Sigmoid colon (tissue), 7 donors: ENCODE data around the gene BCOR. TPM values are rescaled to one million over a fixed set of nuclear protein-coding genes. Genes with fewer than 3 reads are reported as not detected.

ENCODE experiments used
- DNase-seq: peaks from one replicate; pipeline ENCODE4 v3.0.0-alpha.2; 2019
- H3K27ac ChIP-seq, 4 donors: fragments of 200-600 bp; sonication (generic); one replicate each; pipeline ENCODE4 v1.5.1; 2016 to 2019; ENCODE audit warnings: mild to moderate bottlenecking in 1 of 4
- H3K27me3 ChIP-seq, 3 donors: fragments of 200-600 bp; sonication (generic); one replicate each; pipeline ENCODE4 v1.5.1; 2019; ENCODE audit warnings: mild to moderate bottlenecking in 1 of 3
- H3K36me3 ChIP-seq, 4 donors: fragments of 200-600 bp; sonication (generic); one replicate each; pipeline ENCODE4 v1.5.1; 2016 to 2019
- H3K4me1 ChIP-seq, 4 donors: fragments of 200-600 bp; sonication (generic); one replicate each; pipeline ENCODE4 v1.5.1; 2017 to 2019
- H3K4me3 ChIP-seq, 4 donors: fragments of 200-600 bp; sonication (generic); one replicate each; pipeline ENCODE4 v1.5.1; 2017 to 2019; ENCODE audit warnings: mild to moderate bottlenecking in 2 of 4, moderate library complexity in 1 of 4
- H3K9me3 ChIP-seq, 4 donors: fragments of 200-600 bp in 3 of 4; sonication (generic) in 3 of 4; one replicate each; pipeline versions ENCODE4 v1.5.1 to v1.6.1; 2013 to 2019
- CTCF ChIP-seq, 4 experiments: fragments of 450-650 bp in 3 of 4; fragments of 200-600 bp in 1 of 4; IDR thresholded peaks; one replicate each; pipeline ENCODE4 v1.5.1; 2016 to 2019; ENCODE audit warnings: antibody characterized with exemption in 4 of 4, mild to moderate bottlenecking in 3 of 4, moderate library complexity in 2 of 4
- EP300 ChIP-seq, 4 donors: sonication (generic); formaldehyde crosslinking; IDR thresholded peaks; one replicate each; pipeline ENCODE4 v1.6.1; 2017; ENCODE audit warnings: antibody characterized with exemption in 4 of 4
- POLR2A ChIP-seq, 2 donors: fragments of 450-650 bp; IDR thresholded peaks; one replicate each; pipeline ENCODE4 v1.6.1; 2016; ENCODE audit warnings: antibody characterized with exemption in 2 of 2, mild to moderate bottlenecking in 2 of 2, moderate library complexity in 2 of 2
- POLR2AphosphoS5 ChIP-seq, 4 donors: sonication (generic); formaldehyde crosslinking; IDR thresholded peaks; one replicate each; pipeline ENCODE4 v1.6.1; 2017; ENCODE audit warnings: antibody characterized with exemption in 4 of 4
- WGBS, 2 donors: extraction: QIAGEN DNeasy Blood & Tissue Kit; methylation state at CpG; one replicate each; pipeline ENCODE4 v1.1.7; 2013; 5-methylcytosine and 5-hydroxymethylcytosine counted together
- intact Hi-C: fragments of 100-400 bp; cut with DNase I; formaldehyde crosslinking; loops from one replicate; pipeline ENCODE4 v1.15.1; 2023
- polyA plus RNA-seq, 3 donors: library from polyadenylated mRNA; stranded (reverse); fragments of 200-250 nt; gene quantifications; one replicate each; pipeline ENCODE4 v1.2.3, GENCODE V29; 2013
- total RNA-seq, 4 donors: library from RNA; depleted of rRNA; stranded (reverse); fragments of >200 nt; gene quantifications; one replicate each; pipeline ENCODE4 v1.1.0, GENCODE V29; 2016
- donor health status: healthy with polysubstance abuse.
- donor health status: Bipolar disorder and iron deficiency.
- donor health status: healthy.

BCOR gene
- total and polyA plus RNA-seq, 7 donors = 3.5 to 31.6 (median 15.8) TPM

- Histone ChIP-seq H3K27me3 (no peaks in the 10 kb centered on the region), H3K36me3 (no peaks in the 10 kb centered on the region), H3K4me3 (peak overlapping the region in 2 of 4 donors; percentile 13 to 24), H3K9me3 (no peaks in the 10 kb centered on the region), H3K4me1 (peaks cover 0 to 96% (median 83%) of the 10 kb centered on the region in 4 donors), H3K27ac (peak overlapping the region; percentile 71 to 83 (median 74))
- DNase-seq = peak; percentile 79
- no peak for TF ChIP-seq EP300 (IDR thresholded peaks at IDR 0.05)
- no peak for TF ChIP-seq CTCF (IDR thresholded peaks at IDR 0.05)
- TF ChIP-seq POLR2AphosphoS5 (IDR thresholded peaks at IDR 0.05) = peak; percentile 13 to 72 (median 56)
- no peak for TF ChIP-seq POLR2A (IDR thresholded peaks at IDR 0.05)
- intact Hi-C loops = loop anchor here (5.0 to 10.0 kb wide), 3 partner anchors 66 to 1284 kb away; partner anchors contain the start of gene MID1IP1
- WGBS, 2 donors = 77 to 81% methylated on average over 30 of the region's 30 CpGs
These were observed 11.0 kb downstream of the BCOR start for GRCh38 chrX:40086569-40087335.

GRCh38 chrX:40085714-40086113 is 12.0 kb downstream of the BCOR start:
- Histone ChIP-seq H3K4me3 (no peak overlapping the region), H3K4me1 (peaks cover 0 to 98% (median 87%) of the 10 kb centered on the region in 4 donors), H3K9me3 (no peaks in the 10 kb centered on the region), H3K27ac (peak overlapping the region; percentile 71 to 83 (median 74)), H3K27me3 (no peaks in the 10 kb centered on the region), H3K36me3 (no peaks in the 10 kb centered on the region)
- intact Hi-C loops = loop anchor here (5.0 to 10.0 kb wide), 3 partner anchors 67 to 1283 kb away; partner anchors contain the start of gene MID1IP1
- peak in 1 of 4 donors; percentile 3 for TF ChIP-seq POLR2AphosphoS5 (IDR thresholded peaks at IDR 0.05)
- TF ChIP-seq CTCF (IDR thresholded peaks at IDR 0.05) = no peak
- DNase-seq = no peak
- 47 to 66% methylated on average over 6 of the region's 6 CpGs for whole genome bisulfite sequencing, 2 donors

GRCh38 chrX:40085102-40085551 is 12.6 kb downstream of the BCOR start:
- Histone ChIP-seq H3K4me3 (no peak overlapping the region), H3K9me3 (no peaks in the 10 kb centered on the region), H3K36me3 (no peaks in the 10 kb centered on the region), H3K27me3 (no peaks in the 10 kb centered on the region), H3K4me1 (peaks cover 0 to 92% (median 82%) of the 10 kb centered on the region in 4 donors), H3K27ac (peak overlapping the region in 3 of 4 donors; percentile 71 to 83 (median 77))
- intact Hi-C loops = loop anchor here (5.0 to 10.0 kb wide), 3 partner anchors 67 to 1283 kb away; partner anchors contain the start of gene MID1IP1
- DNase-seq = no peak
- TF ChIP-seq POLR2AphosphoS5 (IDR thresholded peaks at IDR 0.05) (peak in 2 of 4 donors; percentile 15 to 38), CTCF (IDR thresholded peaks at IDR 0.05) (no peak), POLR2A (IDR thresholded peaks at IDR 0.05) (no peak), EP300 (IDR thresholded peaks at IDR 0.05) (no peak)
- WGBS, 2 donors = 18 to 53% methylated on average over 18 of the region's 18 CpGs

- Histone ChIP-seq H3K27me3 (no peaks in the 10 kb centered on the region), H3K27ac (peak overlapping the region in 2 of 4 donors; percentile 10 to 77), H3K4me3 (no peak overlapping the region), H3K4me1 (peaks cover 0 to 86% (median 79%) of the 10 kb centered on the region in 4 donors), H3K9me3 (no peaks in the 10 kb centered on the region), H3K36me3 (no peaks in the 10 kb centered on the region)
- 20 to 38% methylated on average over 11 of the region's 11 CpGs for WGBS, 2 donors
- no peak for TF ChIP-seq POLR2A (IDR thresholded peaks at IDR 0.05)
- DNase-seq = no peak
- intact Hi-C loops = loop anchor here (5.0 to 10.0 kb wide), 5 partner anchors 68 to 1282 kb away; partner anchors contain the start of gene MID1IP1
These were observed 13.2 kb downstream of the BCOR start for GRCh38 chrX:40084471-40085101.

GRCh38 chrX:40083979-40084359 is 13.8 kb downstream of the BCOR start:
- peak overlapping the region in 2 of 4 donors; percentile 35 to 37 for H3K27ac ChIP-seq
- TF ChIP-seq EP300 (IDR thresholded peaks at IDR 0.05) = no peak
- TF ChIP-seq POLR2AphosphoS5 (IDR thresholded peaks at IDR 0.05) = no peak
- no peak for TF ChIP-seq CTCF (IDR thresholded peaks at IDR 0.05)
- TF ChIP-seq POLR2A (IDR thresholded peaks at IDR 0.05) = no peak
- H3K4me1 ChIP-seq = peaks cover 0 to 80% (median 73%) of the 10 kb centered on the region in 4 donors
- H3K9me3 ChIP-seq = no peaks in the 10 kb centered on the region
- peak overlapping the region in 3 of 4 donors; percentile 43 to 47 (median 46) for H3K4me3 ChIP-seq
- intact Hi-C loops = loop anchor here (5.0 to 10.0 kb wide), 3 partner anchors 72 to 269 kb away; no protein-coding TSS in a partner anchor
- H3K36me3 ChIP-seq = no peaks in the 10 kb centered on the region
- no peak for DNase-seq
- no peaks in the 10 kb centered on the region for H3K27me3 ChIP-seq
- WGBS, 2 donors = 31% methylated on average over 26 of the region's 26 CpGs
